A172 (cell line): ENCODE measurements around the gene OSBP. TPM values are rescaled to one million over a fixed set of nuclear protein-coding genes. Genes with fewer than 3 reads are reported as not detected.
A peak's percentile ranks its signal among the peaks of the same experiment; 100 is the strongest.
"Not testable (repeated sequence)": the region's sequence is repeated elsewhere in the genome, so short reads cannot be mapped to it uniquely, and the experiment has no call there.

ENCODE experiments used
- DNase-seq: peaks from one replicate; pipeline ENCODE4 v3.0.0-alpha.2; 2015; ENCODE audit warnings: low spot score
- total RNA-seq: library from RNA; depleted of rRNA; stranded (reverse); fragments of >200 nt; shearing (Covaris generic); gene quantifications from 2 replicates; pipeline ENCODE4 v1.2.3, GENCODE V29; 2014; rRNA removed

The OSBP gene
- total RNA-seq: 16.6 and 16.7 TPM in 2 replicates

DNA sequence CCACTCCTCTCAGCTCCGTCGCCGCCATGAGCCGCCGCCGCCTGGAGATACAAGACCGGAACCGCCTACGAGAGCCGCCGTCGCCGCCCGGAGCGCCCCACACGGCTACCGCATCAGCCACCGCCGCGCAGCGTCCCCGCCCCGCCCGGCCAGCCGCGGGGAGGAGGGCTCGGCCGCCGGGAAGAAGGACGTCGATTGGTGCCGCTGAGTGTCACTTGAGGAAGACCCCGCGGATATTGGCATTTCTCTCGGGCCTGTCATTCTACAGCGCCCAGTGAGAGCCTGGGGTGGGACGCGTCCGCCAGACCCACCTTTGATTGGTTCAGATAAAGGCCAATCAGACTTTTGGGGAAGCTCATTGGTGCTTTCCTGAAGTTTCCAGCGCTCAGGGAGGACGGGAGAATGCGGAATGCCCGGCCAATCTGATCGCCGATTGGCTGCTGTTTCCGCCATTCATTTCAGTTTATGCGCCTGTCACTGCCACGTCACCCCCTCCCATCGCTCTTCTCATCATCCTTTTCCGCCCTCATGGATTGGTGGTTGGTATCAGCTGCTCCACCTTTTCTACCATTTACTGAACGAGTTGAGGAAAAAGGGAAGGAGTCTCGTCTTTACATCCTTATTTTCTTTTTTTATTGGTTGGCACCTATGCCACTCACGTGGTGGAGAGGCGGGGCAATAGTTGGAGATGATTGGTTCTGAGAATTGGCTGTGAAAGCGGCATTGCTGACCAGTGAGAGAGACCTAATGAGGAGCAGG is at the start of gene OSBP:
Gene OSBP, minus strand, starts transcription at position 138 of the 759 bp plus-strand sequence. Its CDS starts 110 bp downstream, at position 28.
- DNase-seq: peak; percentile 100

- no peak for DNase-seq
Measured at GRCh38 chr11:59660621-59661020, 45.0 kb upstream of the OSBP start.

DNA sequence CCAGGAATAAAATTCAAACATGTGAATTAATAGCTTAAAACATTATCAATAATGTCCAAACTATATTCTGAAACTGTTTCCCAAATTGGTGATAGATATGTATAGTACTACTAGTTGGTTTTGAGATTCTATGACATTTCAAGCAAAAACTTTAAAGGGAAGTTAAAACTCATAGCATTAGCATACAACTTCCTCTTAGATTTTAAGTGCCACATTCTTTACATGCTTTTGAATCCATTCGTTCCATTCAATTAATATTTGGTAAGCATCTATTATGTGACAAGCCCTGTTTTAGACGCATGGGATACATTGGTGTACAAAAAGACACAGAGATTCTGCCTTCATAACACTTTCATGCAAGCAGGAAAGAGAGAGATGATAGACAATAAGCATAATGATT is 44.4 kb upstream of the OSBP start:
- no peak for DNase-seq

GRCh38 chr11:59658036-59658435 is 42.5 kb upstream of the OSBP start:
- DNase-seq: no peak

DNA sequence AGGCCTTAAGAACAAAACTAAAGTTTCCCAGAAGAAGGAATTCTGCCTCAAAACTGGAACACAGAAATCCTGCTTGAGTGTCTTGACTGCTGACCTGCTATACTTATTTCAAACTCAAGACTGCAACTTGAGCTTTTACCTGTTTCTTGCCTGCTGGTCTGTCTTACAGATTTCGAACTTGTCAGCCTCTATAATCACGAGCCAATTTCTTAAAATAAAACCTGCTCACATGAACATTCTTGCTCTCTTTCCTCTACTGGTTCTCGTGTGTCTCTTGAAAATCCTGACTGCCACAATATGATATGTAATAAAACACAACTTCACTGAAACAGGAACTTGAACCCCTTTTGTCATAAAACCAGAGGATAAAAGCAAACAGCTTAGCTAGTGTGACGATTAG is 39.3 kb upstream of the OSBP start:
- no peak for DNase-seq

- no peak for DNase-seq
Measured at GRCh38 chr11:59647245-59647980, 31.8 kb upstream of the OSBP start.

DNA sequence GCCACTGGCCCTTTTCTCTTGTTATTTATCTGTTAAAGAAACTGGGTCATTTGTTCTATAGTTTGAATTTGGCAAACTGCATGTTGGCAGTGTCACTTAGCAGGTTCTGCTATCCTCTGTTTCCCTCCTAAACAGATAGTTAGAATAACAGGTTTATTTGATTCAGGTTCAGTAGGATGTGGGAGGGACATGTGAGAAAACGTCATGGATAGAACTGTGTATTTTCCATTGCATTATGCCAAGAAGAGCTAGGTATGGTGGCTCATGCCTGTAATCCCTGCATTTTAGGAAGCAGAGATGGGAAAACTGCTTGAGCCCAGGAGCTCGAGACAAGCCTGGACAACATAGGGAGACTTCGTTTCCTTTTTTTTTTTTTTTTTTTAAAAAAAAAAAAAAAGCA is 29.0 kb upstream of the OSBP start:
- no peak for DNase-seq

DNA sequence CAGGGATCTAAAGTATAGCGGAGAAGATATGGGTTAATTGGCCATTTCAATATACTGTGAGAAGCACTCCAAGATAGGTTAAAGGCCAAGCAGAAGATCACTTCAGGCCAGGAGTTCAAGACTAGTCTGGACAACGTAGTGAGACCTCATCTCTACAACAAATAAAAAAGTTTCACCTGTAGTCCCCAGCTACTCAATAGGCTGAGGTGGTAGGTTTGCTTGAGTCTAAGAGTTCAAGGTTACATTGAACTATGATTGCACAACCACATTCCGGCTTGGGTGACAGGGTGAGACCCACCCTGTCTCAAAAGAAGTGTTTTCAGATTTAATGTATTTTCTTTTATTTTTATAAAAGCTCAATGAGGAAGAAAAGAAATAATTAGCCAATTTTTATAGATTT is 27.8 kb upstream of the OSBP start:
- no peak for DNase-seq

DNA sequence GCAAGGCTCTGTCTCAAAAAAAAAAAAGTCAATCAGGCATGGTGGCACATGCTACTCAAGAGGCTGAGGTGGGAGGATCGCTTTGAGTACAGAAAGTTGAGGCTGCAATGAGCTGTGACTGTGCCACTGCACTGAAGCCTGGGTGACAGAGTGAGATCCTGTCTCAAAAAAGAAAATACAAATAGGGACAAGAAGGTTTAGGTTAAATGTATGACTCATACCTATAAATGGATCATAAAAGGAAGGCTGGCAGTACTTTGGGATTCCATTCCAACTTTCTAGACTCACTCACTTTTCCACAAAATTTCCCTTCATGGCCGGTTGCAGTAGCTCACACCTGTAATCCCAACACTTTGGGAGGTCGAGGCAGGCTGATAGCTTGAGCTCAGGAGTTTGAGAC is 25.6 kb upstream of the OSBP start:
- peak; percentile 18 for DNase-seq

DNA sequence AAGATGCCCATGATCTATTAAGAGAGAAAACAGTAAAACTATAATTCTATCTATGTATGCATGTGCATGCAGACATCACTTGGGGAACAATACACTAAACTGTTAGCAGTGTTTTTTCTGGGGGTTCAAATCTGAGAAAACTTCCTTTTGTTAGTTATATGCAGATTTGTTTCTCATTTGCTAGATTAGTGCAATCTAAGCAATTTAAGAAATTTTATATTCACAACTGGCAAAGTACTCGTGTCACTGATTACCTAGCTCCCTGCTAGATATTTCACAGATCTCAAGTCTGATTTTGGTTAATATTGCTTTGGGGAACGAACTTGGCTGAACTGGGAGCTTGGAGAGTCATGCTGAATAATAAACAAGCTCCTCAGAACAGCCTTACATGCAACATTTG is 14.9 kb upstream of the OSBP start:
- no peak for DNase-seq

GRCh38 chr11:59629996-59630395 is 14.4 kb upstream of the OSBP start:
- DNase-seq: no peak

- not testable (repeated sequence) for DNase-seq
Measured at GRCh38 chr11:59626969-59627368, 11.4 kb upstream of the OSBP start.

GRCh38 chr11:59625703-59626102 is 10.1 kb upstream of the OSBP start:
- no peak for DNase-seq

DNA sequence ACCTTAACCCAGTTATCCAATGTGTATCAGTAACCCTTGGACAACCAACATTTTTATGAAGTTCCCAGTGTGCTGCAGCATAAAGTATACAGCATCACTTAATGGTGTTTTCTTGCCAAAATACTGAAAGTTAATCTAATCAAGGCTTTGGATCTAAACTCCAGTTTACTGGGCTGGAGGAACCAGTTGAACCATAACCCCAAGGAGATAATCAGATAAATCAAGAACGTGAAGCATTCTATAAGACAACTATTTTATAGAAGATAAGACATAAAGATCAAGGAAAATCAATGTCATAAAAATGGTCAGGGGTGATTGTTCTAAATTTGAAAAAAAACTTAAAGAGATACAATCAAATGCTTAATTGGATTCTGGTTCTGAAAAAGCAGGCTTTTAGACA is 2.3 kb upstream of the OSBP start:
- no peak for DNase-seq

GRCh38 chr11:59616396-59616982 is 915 bp upstream of the OSBP start:
- no peak for DNase-seq

GRCh38 chr11:59615120-59615636 is 396 bp downstream of the OSBP start:
- peak; percentile 13 for DNase-seq

- DNase-seq: peak; percentile 2
Measured at GRCh38 chr11:59614277-59615119, 1.1 kb downstream of the OSBP start.

GRCh38 chr11:59611570-59612565 is 3.7 kb downstream of the OSBP start:
- DNase-seq: no peak

GRCh38 chr11:59610289-59610688 is 5.3 kb downstream of the OSBP start:
- DNase-seq: no peak

DNA sequence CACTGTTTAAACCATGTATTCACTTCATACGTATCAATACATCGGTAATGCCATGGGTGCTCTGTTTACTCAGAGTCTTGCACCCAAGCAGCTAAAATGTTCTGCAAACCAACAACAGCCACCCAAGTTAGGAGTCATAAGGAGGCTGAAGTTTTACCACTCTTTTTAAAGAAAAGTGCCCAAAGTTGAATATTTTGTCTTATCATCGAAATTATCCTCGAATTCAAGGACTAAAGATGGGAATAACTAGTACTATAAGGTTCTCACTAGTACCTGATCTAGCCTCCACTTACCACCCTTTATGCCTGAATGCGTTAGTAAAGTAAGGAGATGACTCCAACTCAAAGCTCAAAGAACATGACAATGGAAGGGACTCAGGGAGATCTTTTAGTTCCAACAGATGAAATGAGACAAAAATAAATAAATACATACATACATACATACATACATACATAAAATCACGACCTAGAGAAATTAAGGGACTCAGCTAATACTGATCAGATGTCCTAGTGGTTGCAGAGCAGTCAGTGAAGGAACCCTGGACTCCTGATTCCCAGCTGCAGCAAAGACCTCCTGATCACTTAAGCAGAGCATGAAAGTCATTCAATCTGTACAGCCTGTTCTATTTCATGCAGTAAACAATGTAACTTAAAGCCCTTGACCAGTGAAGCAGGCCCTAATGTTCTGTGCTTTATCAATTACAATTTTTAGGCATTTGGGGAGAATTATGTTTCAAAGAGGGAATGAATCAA is 7.7 kb downstream of the OSBP start:
- DNase-seq: no peak
